ENCODE results near the gene CBX1.

The CBX1 gene

DNA sequence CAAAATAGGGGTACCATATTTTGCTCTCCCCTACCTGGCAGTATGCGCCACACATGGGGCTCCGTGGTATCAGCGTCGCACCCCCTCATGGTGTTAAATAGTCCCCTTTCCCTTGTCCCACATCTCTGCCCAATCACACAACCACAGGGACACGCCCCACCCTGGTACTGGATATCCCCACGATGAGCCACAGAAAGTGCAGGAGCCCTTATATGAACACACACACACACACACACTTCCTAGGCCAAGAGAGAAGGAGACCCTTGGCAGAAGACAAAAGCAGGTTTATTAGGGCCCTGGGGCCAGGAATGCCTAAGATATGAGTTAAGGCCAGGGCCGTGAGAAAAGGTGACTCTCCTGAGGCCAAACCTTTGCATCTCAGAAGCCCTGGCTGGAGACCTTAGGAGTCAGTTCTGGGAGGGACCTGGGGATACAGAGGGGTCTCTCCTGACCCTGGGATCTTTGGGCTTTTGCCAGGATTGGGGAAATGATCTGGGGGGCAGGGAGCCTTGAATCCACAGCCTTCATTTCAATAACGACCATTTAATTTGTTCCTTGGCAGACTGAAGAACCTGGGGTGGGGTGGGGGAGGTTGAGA, 75.3 kb downstream of the CBX1 start:
- DNase-seq (ENCODE audit: low read depth) = no peak

DNA sequence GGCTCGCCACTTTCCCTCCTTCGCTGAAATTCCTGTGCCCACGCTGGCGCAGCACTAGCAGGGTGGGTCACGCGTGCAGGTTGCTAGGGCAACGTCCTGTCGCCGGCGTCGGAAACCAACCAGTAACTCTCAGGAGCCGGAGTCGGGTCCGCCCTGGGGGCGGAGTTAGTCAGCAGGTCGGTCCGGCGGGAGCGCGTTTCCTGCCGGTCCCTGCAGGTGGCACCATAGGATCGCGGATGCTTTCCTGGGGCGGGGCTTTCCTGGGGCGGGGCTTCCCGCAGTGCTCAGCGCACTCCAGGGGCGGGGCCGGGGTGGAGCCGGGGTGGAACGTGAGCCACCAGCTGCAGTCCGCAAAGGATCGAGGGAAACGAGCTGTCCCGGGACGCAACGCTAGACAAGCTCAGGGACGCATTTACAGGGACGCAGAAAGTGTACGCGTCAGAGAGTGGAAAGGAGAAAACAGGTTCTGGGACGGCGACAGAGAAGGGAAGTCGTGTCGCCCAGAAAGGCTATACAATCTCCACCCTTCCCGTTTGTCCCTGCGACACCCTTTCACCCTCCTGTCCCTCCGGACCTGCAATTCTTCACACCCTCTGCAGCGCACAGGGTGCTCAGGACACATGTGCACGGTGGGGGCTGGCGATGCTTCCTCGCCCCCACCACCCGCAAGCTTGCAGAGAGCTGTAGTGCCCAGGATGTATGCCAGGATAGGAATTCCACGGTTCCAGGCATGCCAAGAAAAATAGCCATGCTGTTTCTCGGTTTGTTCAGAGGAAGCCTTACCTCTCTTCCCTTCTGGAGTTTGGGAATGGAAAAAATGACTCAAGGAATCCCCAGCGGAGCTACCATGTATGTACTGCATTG, 76.0 kb downstream of the CBX1 start:
- peak; percentile 96 for DNase-seq (ENCODE audit: low read depth)

DNA sequence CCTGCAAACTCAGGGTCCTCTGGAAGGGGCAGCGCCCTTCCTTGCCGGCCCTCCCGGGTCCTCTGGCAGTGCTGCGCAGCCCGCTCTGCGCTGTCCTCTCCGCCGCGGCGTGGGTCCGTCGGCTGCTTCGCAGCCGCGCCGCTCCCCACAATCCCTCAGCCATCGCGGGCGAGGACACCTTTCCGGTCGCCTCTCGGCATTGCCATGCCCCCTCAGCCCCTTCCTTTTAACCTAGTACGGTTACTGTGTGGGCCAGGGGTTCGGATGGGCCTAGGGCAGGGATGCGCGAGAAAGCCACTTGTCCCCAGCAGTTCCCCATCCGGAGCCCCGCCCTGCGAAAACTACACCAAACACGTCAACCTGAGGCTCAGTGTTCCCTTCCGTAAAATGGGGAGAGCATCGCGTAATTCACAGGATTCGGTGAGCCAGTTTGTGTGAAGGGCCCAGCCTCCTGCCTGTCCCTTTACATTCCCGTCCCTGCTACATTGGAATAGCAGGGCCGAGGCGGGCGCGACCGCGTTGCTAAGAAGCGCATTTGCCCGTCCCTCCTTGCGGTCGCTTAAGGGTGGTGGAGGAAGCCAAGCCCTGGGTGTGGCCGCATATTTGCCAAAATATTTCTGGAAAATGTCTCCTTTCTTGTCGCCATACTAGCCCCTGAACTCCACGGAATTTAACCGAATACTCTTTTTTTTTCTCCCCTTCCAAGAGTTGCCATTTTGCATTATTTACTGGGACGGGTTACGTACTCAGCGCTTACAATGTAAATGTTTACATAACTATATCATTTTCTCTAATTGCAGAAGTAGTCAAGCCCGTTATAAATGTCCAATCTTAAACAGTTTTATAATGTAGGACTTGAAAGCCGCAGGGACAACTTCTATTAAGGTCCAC, 76.9 kb downstream of the CBX1 start:
- DNase-seq (ENCODE audit: low read depth) = no peak

DNA sequence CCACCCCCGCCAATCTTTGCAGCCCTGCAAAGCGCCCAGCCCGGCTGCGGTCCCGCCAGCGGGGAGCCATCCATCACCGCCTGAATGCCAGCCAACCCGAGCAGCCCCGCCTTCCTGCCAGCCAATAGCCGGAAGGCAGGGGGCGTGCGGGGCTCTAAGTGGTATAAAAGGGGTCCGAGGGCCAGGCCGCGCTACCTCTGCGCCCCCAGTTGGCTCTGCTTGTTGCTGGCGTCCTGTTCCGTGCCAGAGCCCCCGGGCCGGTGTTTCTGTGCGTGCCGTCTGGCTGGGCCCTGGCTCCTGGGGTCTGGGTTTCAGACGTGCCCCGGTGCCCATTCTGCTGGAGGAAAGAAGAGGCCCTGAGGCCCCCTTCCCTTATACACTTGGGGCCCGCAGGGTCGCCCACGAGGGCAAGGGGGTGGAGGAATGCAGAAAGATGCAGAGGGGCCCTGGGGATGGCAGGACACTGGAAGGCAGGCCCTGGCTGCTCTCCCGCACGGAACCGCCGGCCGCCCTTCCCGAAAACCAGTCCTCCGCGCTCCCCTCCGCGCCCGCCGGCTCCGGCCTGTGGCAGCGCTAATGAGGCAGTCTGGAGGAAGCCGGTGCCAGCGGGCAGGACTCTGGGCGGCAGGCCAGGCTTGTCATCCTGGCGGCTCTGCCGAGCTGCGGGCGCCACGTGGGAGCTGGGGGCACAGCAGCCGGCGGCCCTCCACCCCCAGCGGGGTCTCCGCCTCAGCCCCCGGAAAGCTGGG, 77.7 kb downstream of the CBX1 start:
- DNase-seq (ENCODE audit: low read depth) = no peak

DNA sequence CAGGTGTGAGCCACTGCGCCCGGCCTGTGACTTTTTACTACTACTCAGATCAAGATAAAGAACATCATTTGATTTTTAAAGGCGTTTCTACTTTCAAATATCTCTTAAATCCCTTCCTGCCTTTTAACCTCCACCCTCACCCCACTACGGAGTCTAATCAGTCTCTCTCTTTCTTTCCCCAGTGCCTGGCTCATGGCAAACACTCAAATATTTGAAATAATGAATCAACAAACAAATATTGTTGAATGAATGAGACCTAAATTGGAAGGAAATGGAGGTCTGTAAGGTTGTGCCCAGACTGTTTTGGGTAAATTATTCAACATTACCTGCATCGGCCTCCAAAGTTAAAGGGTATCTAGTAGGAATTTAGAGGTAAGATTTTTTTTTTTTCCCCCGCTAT, 78.4 kb downstream of the CBX1 start:
- no peak for DNase-seq (ENCODE audit: low read depth)

DNA sequence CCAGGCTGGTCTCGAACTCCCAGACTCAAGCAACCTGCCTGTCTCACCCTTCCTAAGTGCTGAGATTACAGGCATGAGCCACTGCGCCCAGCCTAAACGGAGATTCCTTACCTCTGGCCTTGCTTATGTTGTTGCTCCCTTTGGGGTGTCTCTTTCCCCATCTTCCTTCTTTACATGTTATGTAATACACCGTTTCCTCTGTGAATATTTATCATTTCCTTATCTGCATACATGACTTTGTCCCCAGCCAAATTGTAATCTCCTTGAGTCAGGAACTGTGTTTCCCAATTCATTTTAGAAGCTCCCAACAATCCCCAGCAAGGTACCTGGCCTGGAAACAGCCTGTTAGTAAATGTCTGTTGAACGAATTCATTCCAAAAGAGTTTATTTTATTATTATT, 79.3 kb downstream of the CBX1 start:
- no peak for DNase-seq (ENCODE audit: low read depth)

Measured in activated gamma-delta T cell treated with anti-CD3 and anti-CD28 coated beads, Interleukin-2, amount 50 U/mL, for 16 hours (primary cell).